ENCODE results near the gene SNED1.
A peak's percentile ranks its signal among the peaks of the same experiment; 100 is the strongest.

SNED1 gene

DNA sequence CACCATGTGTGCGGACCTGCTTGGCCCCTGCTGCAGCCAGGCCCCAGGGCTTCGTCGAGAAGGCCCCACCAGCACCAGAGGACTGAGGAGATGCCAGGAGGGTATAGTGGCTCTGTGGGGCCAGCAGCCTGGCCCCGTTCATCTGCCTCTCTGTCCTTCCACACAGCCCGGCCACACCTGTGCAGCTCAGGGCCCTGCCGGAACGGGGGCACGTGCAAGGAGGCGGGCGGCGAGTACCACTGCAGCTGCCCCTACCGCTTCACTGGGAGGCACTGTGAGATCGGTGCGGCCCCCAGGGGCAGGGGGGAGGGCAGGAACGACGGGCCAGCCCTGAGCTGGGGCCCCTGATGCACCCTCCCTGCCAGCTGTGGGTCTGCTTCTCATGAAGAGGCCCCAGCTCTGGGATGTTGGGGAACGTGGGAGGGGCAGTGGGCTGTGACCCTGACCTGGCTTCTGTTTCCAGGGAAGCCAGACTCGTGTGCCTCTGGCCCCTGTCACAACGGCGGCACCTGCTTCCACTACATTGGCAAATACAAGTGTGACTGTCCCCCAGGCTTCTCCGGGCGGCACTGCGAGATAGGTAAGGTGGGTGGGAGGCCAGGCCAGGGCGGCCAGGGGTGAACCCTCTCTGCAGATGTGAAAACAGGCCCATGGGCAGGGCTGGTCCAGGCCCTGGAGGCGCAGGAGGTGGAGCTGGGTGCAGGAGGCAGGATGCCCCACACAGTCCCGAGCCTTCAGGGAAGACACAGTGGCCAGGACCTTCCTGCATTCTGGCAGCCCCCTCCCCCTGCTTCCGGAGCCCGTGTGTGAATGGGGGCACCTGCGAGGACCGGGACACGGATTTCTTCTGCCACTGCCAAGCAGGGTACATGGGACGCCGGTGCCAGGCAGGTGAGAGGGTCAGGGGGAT lies 53.4 kb downstream of the SNED1 start:
- TF ChIP-seq, protein P1, sequence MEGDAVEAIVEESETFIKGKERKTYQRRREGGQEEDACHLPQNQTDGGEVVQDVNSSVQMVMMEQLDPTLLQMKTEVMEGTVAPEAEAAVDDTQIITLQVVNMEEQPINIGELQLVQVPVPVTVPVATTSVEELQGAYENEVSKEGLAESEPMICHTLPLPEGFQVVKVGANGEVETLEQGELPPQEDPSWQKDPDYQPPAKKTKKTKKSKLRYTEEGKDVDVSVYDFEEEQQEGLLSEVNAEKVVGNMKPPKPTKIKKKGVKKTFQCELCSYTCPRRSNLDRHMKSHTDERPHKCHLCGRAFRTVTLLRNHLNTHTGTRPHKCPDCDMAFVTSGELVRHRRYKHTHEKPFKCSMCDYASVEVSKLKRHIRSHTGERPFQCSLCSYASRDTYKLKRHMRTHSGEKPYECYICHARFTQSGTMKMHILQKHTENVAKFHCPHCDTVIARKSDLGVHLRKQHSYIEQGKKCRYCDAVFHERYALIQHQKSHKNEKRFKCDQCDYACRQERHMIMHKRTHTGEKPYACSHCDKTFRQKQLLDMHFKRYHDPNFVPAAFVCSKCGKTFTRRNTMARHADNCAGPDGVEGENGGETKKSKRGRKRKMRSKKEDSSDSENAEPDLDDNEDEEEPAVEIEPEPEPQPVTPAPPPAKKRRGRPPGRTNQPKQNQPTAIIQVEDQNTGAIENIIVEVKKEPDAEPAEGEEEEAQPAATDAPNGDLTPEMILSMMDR (IDR thresholded peaks at IDR 0.05; ENCODE audit: control insufficient read depth, extremely low read depth, insufficient read depth), result no peak
- H3K4me3 ChIP-seq (ENCODE audit: low read depth, low read length), result no peak overlapping the region
- DNase-seq (ENCODE audit: low read depth), result no peak

DNA sequence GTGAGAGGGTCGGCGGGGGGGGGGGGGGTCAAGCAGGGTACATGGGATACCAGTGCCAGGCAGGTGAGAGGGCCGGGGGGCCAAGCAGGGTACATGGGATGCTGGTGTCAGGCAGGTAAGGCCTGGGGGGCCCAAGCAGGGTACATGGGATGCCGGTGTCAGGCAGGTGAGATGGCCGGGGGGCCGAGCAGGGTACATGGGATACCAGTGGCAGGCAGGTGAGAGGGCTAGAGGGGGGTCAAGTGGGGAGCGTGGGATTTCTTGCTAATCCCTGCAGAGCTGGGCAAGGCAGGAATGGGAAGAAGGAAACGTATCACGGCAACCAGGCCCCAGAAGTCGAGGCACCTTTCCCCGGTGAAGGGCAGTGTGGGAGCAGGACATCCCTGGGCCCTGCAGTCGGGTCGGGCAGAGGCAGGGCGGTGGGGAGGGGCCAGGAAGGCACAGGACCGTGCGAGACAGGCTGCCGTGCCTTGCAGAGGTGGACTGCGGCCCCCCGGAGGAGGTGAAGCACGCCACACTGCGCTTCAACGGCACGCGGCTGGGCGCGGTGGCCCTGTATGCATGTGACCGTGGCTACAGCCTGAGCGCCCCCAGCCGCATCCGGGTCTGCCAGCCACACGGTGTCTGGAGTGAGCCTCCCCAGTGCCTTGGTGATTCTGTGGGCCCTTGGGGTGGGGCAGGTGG lies 54.4 kb downstream of the SNED1 start:
- DNase-seq (ENCODE audit: low read depth), result no peak
- no peak overlapping the region for H3K4me3 ChIP-seq (ENCODE audit: low read depth, low read length)
- TF ChIP-seq, protein P1 (IDR thresholded peaks at IDR 0.05; ENCODE audit: control insufficient read depth, extremely low read depth, insufficient read depth), result no peak

DNA sequence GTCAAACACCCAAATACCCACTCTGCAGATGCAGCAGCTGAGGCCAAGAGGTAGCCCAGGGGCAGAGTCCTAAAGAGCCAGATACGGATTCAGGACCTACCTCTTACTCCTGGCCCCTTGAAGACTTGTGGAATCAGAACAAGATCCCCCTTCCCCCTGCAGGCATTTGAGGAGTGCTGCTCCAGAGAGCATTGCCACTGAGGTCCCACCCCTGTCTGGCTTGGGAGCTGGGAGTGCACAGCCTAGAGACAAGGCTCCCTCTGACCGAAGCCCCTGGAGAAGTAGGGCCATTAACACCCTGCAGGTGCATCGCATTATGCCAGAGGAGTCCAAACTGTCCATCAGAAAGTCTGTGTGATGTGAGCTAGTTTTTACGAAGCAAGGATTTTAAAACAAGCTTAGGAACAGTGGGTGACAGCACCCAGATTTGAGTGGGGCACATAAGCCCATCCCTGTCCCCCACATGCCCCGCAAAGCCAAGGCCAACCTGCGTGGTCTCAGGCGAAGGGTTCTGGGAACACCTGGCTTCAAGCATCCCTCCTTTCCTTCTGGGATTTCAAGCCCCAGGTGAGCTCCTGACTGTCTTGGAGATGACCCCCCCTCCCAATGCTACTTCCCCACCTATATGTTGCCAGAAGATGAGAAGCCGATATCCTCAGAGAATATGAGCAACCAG lies 55.3 kb downstream of the SNED1 start:
- TF ChIP-seq, protein P1 (IDR thresholded peaks at IDR 0.05; ENCODE audit: control insufficient read depth, extremely low read depth, insufficient read depth), result no peak
- DNase-seq (ENCODE audit: low read depth), result no peak
- H3K4me3 ChIP-seq (ENCODE audit: low read depth, low read length), result no peak overlapping the region

DNA sequence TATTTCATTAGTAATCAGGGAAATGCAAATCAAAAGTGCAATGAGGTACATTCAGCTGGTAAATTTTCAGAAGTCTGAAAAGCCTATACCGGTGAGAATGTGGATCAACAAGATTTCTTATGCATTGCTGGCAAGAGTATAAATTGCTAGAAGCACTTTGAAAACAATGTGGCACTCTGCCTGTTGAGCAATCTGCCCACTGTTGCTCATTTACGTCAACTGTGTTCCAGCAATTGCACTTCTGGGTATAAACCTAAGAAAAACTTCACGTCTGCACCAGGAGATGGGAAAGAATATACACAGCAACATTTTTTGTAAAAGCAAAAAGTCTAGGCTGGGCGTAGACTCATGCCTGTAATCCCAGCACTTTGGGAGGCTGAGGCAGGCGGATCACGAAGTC lies 62.9 kb downstream of the SNED1 start:
- H3K4me3 ChIP-seq (ENCODE audit: low read depth, low read length), result no peak overlapping the region
- TF ChIP-seq, protein P1 (IDR thresholded peaks at IDR 0.05; ENCODE audit: control insufficient read depth, extremely low read depth, insufficient read depth), result no peak
- no peak for DNase-seq (ENCODE audit: low read depth)

DNA sequence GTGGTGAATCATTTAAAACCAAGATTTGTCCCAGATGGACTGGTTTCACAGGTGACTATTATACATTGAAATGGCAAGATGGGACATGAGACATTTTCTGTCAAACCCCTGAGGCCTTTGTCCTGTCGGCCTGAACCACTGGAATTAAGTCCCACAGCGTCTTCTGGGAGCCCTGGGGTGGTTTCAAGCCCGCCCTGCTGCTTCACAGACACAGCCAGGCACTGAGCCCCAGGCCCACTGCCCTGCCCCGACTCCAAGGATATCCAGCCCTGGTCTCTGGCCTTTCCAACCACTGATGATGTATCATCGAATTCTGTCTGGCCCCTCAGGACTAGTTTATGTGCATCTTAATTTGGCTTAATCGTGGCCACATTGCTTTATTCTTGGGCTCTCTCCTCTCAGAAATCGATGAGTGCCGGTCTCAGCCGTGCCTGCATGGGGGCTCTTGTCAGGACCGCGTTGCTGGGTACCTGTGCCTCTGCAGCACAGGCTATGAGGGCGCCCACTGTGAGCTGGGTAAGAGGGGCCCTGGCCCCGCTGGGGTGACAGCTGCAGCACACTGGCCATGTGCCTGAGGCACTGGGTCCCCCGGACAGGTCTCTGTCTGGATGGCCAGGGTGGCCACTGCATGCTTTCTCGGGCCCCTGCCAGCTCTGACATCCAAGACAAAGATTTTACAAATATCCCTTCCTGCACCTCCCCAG lies 64.1 kb downstream of the SNED1 start:
- TF ChIP-seq, protein P1 (IDR thresholded peaks at IDR 0.05; ENCODE audit: control insufficient read depth, extremely low read depth, insufficient read depth), result no peak
- no peak for DNase-seq (ENCODE audit: low read depth)
- H3K4me3 ChIP-seq (ENCODE audit: low read depth, low read length), result no peak overlapping the region

DNA sequence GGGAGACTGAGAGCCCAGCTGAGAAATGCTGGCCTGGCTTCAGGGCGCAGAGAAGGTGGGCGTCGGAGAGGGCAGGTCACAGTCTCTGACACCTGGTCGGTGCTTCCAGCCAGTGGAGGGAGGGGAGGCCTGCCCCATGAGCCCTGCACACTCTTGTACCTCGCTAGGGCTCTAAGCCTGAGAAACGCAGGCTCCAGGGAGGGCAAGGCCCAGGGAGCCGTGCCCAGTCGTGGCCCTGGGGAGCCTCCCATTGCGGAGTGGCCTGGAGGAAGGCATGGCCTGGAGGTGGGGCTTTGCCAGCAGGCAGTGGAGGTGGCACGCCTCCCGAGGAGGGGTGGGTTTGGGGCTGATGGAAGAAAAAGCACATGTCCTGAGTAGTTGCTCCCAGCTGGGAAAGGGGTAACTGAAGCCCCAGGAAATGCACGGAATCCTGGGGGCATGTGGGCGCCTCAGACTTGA lies 64.7 kb downstream of the SNED1 start:
- TF ChIP-seq, protein P1 (IDR thresholded peaks at IDR 0.05; ENCODE audit: control insufficient read depth, extremely low read depth, insufficient read depth), result no peak
- DNase-seq (ENCODE audit: low read depth), result no peak
- peak overlapping the region; percentile 55 for H3K4me3 ChIP-seq (ENCODE audit: low read depth, low read length)
